ENCODE data around the gene CXCR2.

DNA sequence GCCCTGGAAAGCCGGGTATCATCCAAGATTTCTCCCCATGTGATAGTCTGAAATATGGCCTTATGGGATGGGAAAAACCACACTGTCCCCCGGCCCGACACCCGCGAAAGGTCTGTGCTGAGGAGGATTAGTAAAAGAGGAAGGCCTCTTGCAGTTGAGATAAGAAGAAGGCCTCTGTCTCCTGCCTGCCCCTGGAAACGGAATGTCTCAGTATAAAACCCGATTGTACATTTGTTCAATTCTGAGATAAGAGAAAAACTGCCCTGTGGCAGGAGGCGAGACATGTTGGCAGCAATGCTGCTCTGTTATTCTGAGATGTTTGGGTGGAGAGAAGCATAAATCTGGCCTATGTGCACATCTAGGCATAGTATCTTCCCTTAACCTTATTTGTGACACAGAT, 30.0 kb upstream of the CXCR2 start:
- TF ChIP-seq CTCF (IDR thresholded peaks at IDR 0.05) (no peak), POLR2A (IDR thresholded peaks at IDR 0.05) (no peak)

Measured in body of pancreas (tissue), 4 donors.